Transverse colon (tissue), 4 donors: ENCODE data around the gene CNTN5.

ENCODE experiments used
- EP300 ChIP-seq: sonication (generic); formaldehyde crosslinking; IDR thresholded peaks from one replicate; pipeline ENCODE4 v1.6.1; 2017; ENCODE audit warnings: antibody characterized with exemption, low read depth
- POLR2A ChIP-seq: fragments of 450-650 bp; IDR thresholded peaks from one replicate; pipeline ENCODE4 v1.6.1; 2016; ENCODE audit warnings: antibody characterized with exemption, mild to moderate bottlenecking, moderate library complexity
- POLR2AphosphoS5 ChIP-seq, 3 donors: sonication (generic); formaldehyde crosslinking; IDR thresholded peaks; one replicate each; pipeline ENCODE4 v1.6.1; 2016; ENCODE audit warnings: antibody characterized with exemption in 3 of 3
- TF ChIP-seq, protein P1 (sequence below), 5 experiments: fragments of 200-600 bp in 3 of 5; fragments of 450-650 bp in 2 of 5; sonication (generic) in 3 of 5; IDR thresholded peaks; 1 replicate in 2 of 5; 2 replicates in 3 of 5; pipeline ENCODE4 v1.5.1; 2016 to 2017; ENCODE audit warnings: antibody characterized with exemption in 5 of 5, inconsistent platforms in 3 of 5, mild to moderate bottlenecking in 2 of 5, moderate library complexity in 1 of 5

DNA sequence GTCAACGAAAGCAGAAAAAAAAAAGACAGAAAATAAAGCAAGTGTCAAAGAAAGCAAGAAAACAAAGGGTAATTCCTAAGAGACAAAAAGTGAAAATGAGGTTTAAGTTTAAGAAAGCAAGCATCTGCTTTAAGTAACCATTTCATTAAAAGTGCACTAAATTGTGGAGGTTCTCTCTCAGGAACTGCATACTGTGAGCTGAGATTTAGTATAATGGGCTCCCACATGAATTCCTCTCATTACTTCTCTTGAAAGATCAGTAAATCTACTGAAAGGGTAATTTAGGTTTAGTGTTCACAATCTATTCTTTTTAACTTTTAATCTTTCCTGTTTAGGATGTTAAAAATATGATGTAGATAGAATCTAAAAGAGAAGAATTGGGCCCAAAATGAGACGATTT is 1201.0 kb downstream of the CNTN5 start:
- TF ChIP-seq POLR2A (no peak), POLR2AphosphoS5 (IDR thresholded peaks at IDR 0.05) (no peak), EP300 (no peak)
- TF ChIP-seq, protein P1, sequence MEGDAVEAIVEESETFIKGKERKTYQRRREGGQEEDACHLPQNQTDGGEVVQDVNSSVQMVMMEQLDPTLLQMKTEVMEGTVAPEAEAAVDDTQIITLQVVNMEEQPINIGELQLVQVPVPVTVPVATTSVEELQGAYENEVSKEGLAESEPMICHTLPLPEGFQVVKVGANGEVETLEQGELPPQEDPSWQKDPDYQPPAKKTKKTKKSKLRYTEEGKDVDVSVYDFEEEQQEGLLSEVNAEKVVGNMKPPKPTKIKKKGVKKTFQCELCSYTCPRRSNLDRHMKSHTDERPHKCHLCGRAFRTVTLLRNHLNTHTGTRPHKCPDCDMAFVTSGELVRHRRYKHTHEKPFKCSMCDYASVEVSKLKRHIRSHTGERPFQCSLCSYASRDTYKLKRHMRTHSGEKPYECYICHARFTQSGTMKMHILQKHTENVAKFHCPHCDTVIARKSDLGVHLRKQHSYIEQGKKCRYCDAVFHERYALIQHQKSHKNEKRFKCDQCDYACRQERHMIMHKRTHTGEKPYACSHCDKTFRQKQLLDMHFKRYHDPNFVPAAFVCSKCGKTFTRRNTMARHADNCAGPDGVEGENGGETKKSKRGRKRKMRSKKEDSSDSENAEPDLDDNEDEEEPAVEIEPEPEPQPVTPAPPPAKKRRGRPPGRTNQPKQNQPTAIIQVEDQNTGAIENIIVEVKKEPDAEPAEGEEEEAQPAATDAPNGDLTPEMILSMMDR (IDR thresholded peaks at IDR 0.05) = no peak
